GM23338 (cell line): Measurements from ENCODE around the gene CYP3A4. TPM values are rescaled to one million over a fixed set of nuclear protein-coding genes. Genes with fewer than 3 reads are reported as not detected.
"Not testable (repeated sequence)": the region's sequence is repeated elsewhere in the genome, so short reads cannot be mapped to it uniquely, and the experiment has no call there.

ENCODE experiments used
- ATAC-seq: fragments of 200-7000 bp; cut with Tn5 transposase; 3 replicates; pipeline ENCODE4 v1.9.1; 2020
- DNase-seq: peaks from one replicate; pipeline ENCODE4 v3.0.0-alpha.2; 2015; ENCODE audit warnings: low spot score
- H2AFZ ChIP-seq: fragments of 200-600 bp; sonication (generic); 2 replicates; pipeline ENCODE4 v1.8.0; 2016; ENCODE audit warnings: antibody characterized with exemption, mild to moderate bottlenecking, moderate library complexity
- H3F3A ChIP-seq: fragments of 200-600 bp; sonication (generic); replicated peaks from 2 replicates; pipeline ENCODE4 v1.8.0; 2017; ENCODE audit warnings: antibody characterized with exemption, mixed run types, low read depth
- H3K27ac ChIP-seq: fragments of 200-600 bp; sonication (generic); 2 replicates; pipeline ENCODE4 v1.6.1; 2016; ENCODE audit warnings: low read depth
- H3K27me3 ChIP-seq: fragments of 200-600 bp; sonication (generic); 2 replicates; pipeline ENCODE4 v1.8.0; 2016; ENCODE audit warnings: mild to moderate bottlenecking, mixed run types, moderate library complexity; ENCODE audit not compliant: insufficient read depth
- H3K36me3 ChIP-seq: fragments of 200-600 bp; sonication (generic); 2 replicates; pipeline ENCODE4 v1.8.0; 2016; ENCODE audit warnings: mild to moderate bottlenecking; ENCODE audit not compliant: insufficient read depth
- H3K4me1 ChIP-seq: fragments of 200-600 bp; sonication (generic); 2 replicates; pipeline ENCODE4 v1.8.0; 2016; ENCODE audit warnings: mild to moderate bottlenecking, moderate library complexity; ENCODE audit not compliant: insufficient read depth
- H3K4me2 ChIP-seq: fragments of 200-600 bp; sonication (generic); 2 replicates; pipeline ENCODE4 v1.7.1; 2017; ENCODE audit warnings: mixed run types
- H3K4me3 ChIP-seq: fragments of 200-600 bp; sonication (generic); 2 replicates; pipeline ENCODE4 v1.6.1; 2016; ENCODE audit warnings: mixed run types
- H3K79me2 ChIP-seq: fragments of 200-600 bp; sonication (generic); replicated peaks from 2 replicates; pipeline ENCODE4 v1.8.0; 2017; ENCODE audit warnings: mild to moderate bottlenecking; ENCODE audit not compliant: insufficient read depth
- H3K9me2 ChIP-seq: fragments of 200-600 bp; sonication (generic); 2 replicates; pipeline ENCODE4 v1.8.0; 2017; ENCODE audit not compliant: insufficient read depth
- H4K20me1 ChIP-seq: fragments of 200-600 bp; sonication (generic); replicated peaks from 2 replicates; pipeline ENCODE4 v1.8.0; 2017; ENCODE audit warnings: mild to moderate bottlenecking; ENCODE audit not compliant: insufficient read depth
- H3K27ac Mint-ChIP-seq: 2 replicates; pipeline ENCODE4 v1.8.0; 2020; ENCODE audit warnings: inconsistent platforms, mild to moderate bottlenecking, moderate library complexity, mixed read lengths
- H3K27me3 Mint-ChIP-seq: 3 replicates; pipeline ENCODE4 v1.8.0; 2022; ENCODE audit warnings: low read depth, mild to moderate bottlenecking, moderate library complexity, mixed read lengths, inconsistent platforms; ENCODE audit not compliant: insufficient read depth, poor library complexity
- H3K36me3 Mint-ChIP-seq: 3 replicates; pipeline ENCODE4 v1.8.0; 2021; ENCODE audit warnings: low read depth, mild to moderate bottlenecking, inconsistent platforms, moderate library complexity, mixed read lengths
- H3K4me1 Mint-ChIP-seq: 3 replicates; pipeline ENCODE4 v1.8.0; 2020; ENCODE audit warnings: mild to moderate bottlenecking, inconsistent platforms, mixed read lengths
- H3K4me3 Mint-ChIP-seq: 3 replicates; pipeline ENCODE4 v1.8.0; 2021; ENCODE audit warnings: moderate library complexity, mild to moderate bottlenecking, inconsistent platforms, mixed read lengths
- H3K9me3 Mint-ChIP-seq: 3 replicates; pipeline ENCODE4 v1.8.0; 2020; ENCODE audit warnings: moderate library complexity, mild to moderate bottlenecking, inconsistent platforms, mixed read lengths
- ETS1 ChIP-seq: IDR thresholded peaks from 2 replicates; pipeline ENCODE4 v1.6.1; 2016; ENCODE audit warnings: antibody characterized with exemption
- ZNF114 ChIP-seq: fragments of 250-450 bp; sonication (Bioruptor Pico); IDR thresholded peaks from 2 replicates; pipeline ENCODE4 v1.5.0; 2020; ENCODE audit warnings: mild to moderate bottlenecking, moderate library complexity
- polyA plus RNA-seq: library from polyadenylated mRNA; unstranded; fragments of >200 nt; fragmentation: Nextera tagmentation; extraction: Ambion mirVana; gene quantifications from 2 replicates; pipeline ENCODE4 v1.2.1, GENCODE V29; 2016
- total RNA-seq: library from RNA; depleted of rRNA; stranded (reverse); fragments of >200 nt; shearing (Covaris generic); gene quantifications from 2 replicates; pipeline ENCODE4 v1.2.3, GENCODE V29; 2014

CYP3A4 gene
- total and polyA plus RNA-seq, 2 experiments from 2014 or later: not detected

- H3K27me3 ChIP-seq, DNase-seq, H3F3A ChIP-seq, H3K27ac Mint-ChIP-seq, H3K4me3 ChIP-seq, H3K4me3 Mint-ChIP-seq, H3K36me3 ChIP-seq, H3K9me3 Mint-ChIP-seq, H3K79me2 ChIP-seq, H3K27me3 Mint-ChIP-seq, H3K9me2 ChIP-seq, H4K20me1 ChIP-seq, H3K4me2 ChIP-seq, H3K27ac ChIP-seq, H3K36me3 Mint-ChIP-seq, H3K4me1 ChIP-seq, H3K4me1 Mint-ChIP-seq: not testable (repeated sequence)
- H2AFZ ChIP-seq: 0 out of 2 replicates have a peak overlapping the region, but pooled peaks have one; percentile 38
- peak; percentile 69 for ATAC-seq
These were observed 32.5 kb downstream of the CYP3A4 start for GRCh38 chr7:99751322-99752052.

DNA sequence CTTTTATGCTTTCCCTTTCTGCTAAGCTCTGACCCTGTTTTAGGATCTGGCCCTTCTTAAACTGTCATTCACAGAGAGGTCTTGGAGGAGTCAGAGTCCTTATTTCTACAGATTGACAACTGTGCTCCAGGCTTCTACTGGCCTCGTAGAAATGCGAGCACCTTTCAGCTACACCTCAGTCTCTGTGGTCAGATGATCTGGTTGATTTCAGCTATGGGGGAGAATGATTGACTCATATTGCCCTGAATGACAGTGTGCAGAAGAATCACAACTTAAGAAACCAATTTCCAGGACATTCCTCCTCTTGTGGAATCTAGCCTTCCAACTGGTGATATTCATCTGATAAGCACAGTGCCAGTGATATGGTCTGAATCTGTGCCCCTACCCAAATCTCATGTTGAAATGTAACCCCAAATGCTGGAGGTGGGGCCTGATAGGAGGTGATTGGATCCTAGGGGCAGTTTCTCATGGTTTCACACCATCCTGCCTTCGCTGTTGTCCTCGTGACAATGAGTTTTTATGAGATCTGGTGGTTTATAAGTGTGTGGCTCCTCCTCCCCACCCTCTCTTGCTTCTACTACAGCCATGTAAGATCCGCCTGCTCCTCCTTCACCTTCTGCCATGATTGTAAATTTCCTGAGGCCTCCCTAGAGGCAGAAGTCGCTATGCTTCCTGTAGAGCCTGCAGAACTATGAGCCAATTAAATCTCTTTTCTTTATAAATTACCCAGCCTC lies 35.0 kb downstream of the CYP3A4 start:
- peaks cover 2% of the 10 kb centered on the region for H3K27me3 Mint-ChIP-seq
- no peaks in the 10 kb centered on the region for H3K36me3 Mint-ChIP-seq
- Histone ChIP-seq H3F3A (no peaks in the 10 kb centered on the region), H3K79me2 (no peaks in the 10 kb centered on the region), H3K27ac (no peak overlapping the region), H4K20me1 (no peaks in the 10 kb centered on the region), H3K9me2 (0 out of 2 replicates have a peak, but pooled peaks cover 4% of the 10 kb centered on the region), H3K4me1 (no peaks in the 10 kb centered on the region), H3K36me3 (no peaks in the 10 kb centered on the region), H3K4me2 (no peak overlapping the region), H3K27me3 (no peaks in the 10 kb centered on the region), H2AFZ (no peak overlapping the region), H3K4me3 (no peak overlapping the region)
- DNase-seq (no peak), ATAC-seq (no peak)
- H3K4me1 Mint-ChIP-seq: peaks cover 4% of the 10 kb centered on the region; the same call in 2 of the 3 replicates
- TF ChIP-seq ETS1 (no peak), ZNF114 (CRISPR knock-in tag) (no peak)
- H3K9me3 Mint-ChIP-seq: no peaks in the 10 kb centered on the region; the same call in 2 of the 3 replicates
- H3K4me3 Mint-ChIP-seq: no peak overlapping the region
- no peak overlapping the region for H3K27ac Mint-ChIP-seq

- not testable (repeated sequence) for H3K36me3 ChIP-seq, H3K4me3 ChIP-seq, H3K4me3 Mint-ChIP-seq, H2AFZ ChIP-seq, H3F3A ChIP-seq, H4K20me1 ChIP-seq, H3K4me1 ChIP-seq, H3K9me3 Mint-ChIP-seq, H3K36me3 Mint-ChIP-seq, H3K27ac ChIP-seq, H3K27me3 Mint-ChIP-seq, H3K4me1 Mint-ChIP-seq, H3K9me2 ChIP-seq, H3K79me2 ChIP-seq, H3K4me2 ChIP-seq, ATAC-seq, H3K27ac Mint-ChIP-seq, DNase-seq, H3K27me3 ChIP-seq
These were observed 37.1 kb downstream of the CYP3A4 start for GRCh38 chr7:99746915-99747314.

- ATAC-seq, H3K9me3 Mint-ChIP-seq, H4K20me1 ChIP-seq, H3K27ac ChIP-seq, H3K79me2 ChIP-seq, H3F3A ChIP-seq, H3K36me3 Mint-ChIP-seq, H3K27me3 ChIP-seq, H3K4me1 ChIP-seq, H3K27me3 Mint-ChIP-seq, H3K36me3 ChIP-seq, H3K4me3 Mint-ChIP-seq, H3K4me2 ChIP-seq, H2AFZ ChIP-seq, DNase-seq, H3K27ac Mint-ChIP-seq, H3K4me3 ChIP-seq, H3K9me2 ChIP-seq, H3K4me1 Mint-ChIP-seq: not testable (repeated sequence)
These were observed 38.6 kb downstream of the CYP3A4 start for GRCh38 chr7:99745395-99745794.
